ENCODE measurements around the gene OBP2A. TPM values are rescaled to one million over a fixed set of nuclear protein-coding genes. Genes with fewer than 3 reads are reported as not detected.

OBP2A gene
- total RNA-seq, 1 donor from 2014 or later: not detected

DNA sequence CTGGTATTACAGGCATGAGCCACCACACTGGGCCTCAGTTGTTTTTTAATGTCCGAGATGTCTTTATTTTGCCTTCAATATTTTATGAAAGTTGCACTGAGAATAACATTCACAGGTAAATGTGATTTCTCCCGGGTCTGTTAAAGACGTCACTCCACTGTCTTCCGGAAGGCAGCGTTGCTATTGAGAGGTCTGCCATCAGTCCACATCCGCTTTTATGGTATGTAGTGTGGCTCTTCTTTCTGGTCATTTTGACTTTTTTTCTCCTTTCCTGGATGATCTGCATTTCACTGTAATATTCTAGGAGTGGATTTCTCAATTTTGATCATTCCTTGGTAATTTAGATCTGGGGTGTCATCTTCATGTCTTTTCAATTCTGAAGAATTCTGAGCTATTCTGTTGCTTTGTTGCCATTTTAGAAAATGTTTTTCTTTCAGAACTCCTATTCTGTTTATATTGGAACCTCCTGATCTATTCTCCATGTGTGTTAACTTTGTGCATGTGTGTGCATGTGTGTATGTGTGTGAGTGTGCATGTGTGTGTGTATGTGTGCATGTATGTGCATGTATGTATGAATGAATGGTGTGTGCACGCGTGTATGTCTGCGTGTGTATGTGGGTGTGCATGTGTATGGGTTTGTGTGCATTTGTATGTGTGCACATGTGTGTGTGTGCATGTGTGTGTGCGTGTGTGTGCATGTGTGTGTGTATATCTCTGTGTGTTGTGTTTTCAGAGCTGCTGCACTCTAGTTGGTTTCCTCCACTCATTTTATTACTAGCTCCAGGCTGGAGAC lies 26.6 kb upstream of the OBP2A start:
- H3K4me3 ChIP-seq (ENCODE audit: low read depth, low read length): no peak overlapping the region
- DNase-seq (ENCODE audit: low read depth): no peak
- TF ChIP-seq CTCF (conservative IDR thresholded peaks at IDR 0.05; ENCODE audit: low read depth, low read length): no peak

- no peak within 1 kb of the TSS for H3K4me3 ChIP-seq (ENCODE audit: low read depth, low read length)
- DNase-seq (ENCODE audit: low read depth): no peak
- no peak for TF ChIP-seq CTCF (conservative IDR thresholded peaks at IDR 0.05; ENCODE audit: low read depth, low read length)
Observed at GRCh38 chr9:135520916-135521607, 24.9 kb upstream of the OBP2A start, which contains the start of gene LCN1. Gene LCN1 (plus strand): TSS chr9:135521440. CDS start chr9:135521498, 58 bp downstream.

DNA sequence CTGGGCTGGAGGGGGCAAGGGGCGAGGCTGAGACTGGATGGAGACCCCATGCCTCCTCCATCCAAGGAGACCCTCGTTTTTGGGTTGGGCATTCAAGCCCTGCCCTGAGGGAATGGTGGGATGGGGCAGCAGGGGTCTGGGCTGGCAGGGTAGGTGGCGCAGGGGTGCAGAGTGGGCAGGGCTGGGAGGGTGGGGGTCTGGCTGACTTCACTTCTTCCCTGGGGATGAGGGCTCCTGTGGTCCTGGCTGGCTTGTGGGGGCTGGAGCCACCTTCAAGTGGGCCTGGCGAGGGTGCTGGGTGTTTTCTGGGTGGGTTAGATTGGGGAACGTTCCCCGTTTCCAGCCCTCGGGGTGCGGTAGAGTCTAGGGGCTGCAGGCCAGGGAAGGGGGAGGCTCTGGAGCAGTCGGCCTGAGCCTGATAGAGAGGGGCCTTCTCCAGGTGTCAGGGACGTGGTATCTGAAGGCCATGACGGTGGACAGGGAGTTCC lies 24.3 kb upstream of the OBP2A start:
- no peak overlapping the region for H3K4me3 ChIP-seq (ENCODE audit: low read depth, low read length)
- TF ChIP-seq CTCF (conservative IDR thresholded peaks at IDR 0.05; ENCODE audit: low read depth, low read length): no peak
- DNase-seq (ENCODE audit: low read depth): no peak

DNA sequence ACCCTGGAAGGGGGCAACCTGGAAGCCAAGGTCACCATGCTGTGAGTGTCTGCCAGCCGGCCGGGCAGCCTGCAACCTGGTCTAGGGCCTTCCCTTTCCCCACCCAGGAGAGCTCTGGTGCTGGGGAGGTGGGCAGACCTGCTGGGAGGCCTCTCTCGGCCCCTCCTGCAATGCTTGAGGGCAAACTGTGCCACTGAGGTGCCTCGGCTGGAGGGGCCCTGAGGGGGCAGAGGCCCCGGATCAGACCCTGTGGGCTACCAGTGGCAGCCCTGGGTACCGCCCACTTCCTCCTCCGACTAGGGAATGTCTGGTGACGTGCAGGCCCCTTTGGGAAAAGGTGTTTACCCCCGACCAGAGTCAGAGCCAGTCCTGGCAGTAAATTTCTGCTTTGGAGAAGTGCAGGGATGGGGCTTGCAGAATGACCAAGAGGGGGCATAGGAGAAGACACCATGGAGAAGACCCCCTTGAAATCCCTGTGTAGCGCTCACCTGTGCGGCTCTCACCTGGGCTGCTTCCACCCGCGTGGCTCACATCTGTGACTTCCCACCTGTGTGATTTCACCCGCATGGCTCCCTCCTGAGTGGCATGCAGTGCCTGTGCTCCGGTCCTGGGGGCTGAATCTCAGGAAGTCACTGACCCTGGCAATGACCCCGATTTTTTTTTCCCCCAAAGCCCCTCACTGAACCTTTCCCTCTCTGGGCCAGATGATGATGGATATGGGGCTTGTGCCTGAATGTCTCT lies 23.6 kb upstream of the OBP2A start:
- TF ChIP-seq CTCF (conservative IDR thresholded peaks at IDR 0.05; ENCODE audit: low read depth, low read length): no peak
- no peak for DNase-seq (ENCODE audit: low read depth)
- H3K4me3 ChIP-seq (ENCODE audit: low read depth, low read length): no peak overlapping the region

DNA sequence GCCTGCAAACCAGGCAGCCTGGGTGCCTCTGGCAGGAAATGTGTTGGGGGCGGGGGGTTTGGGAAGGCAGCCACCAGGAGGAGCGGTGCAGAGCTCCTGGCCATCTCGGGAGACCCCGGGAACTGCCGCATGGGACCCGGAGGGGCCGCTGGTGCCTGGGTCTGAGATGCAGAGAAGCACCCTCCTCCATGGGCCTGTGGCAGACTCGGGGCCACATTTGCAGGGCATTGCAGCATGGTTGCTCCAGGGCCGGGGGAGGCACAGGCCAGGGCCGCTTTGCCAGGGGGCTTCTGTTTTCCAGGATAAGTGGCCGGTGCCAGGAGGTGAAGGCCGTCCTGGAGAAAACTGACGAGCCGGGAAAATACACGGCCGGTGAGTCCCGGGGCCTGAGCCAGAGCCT lies 23.0 kb upstream of the OBP2A start:
- H3K4me3 ChIP-seq (ENCODE audit: low read depth, low read length): no peak overlapping the region
- no peak for DNase-seq (ENCODE audit: low read depth)
- TF ChIP-seq CTCF (conservative IDR thresholded peaks at IDR 0.05; ENCODE audit: low read depth, low read length): no peak

DNA sequence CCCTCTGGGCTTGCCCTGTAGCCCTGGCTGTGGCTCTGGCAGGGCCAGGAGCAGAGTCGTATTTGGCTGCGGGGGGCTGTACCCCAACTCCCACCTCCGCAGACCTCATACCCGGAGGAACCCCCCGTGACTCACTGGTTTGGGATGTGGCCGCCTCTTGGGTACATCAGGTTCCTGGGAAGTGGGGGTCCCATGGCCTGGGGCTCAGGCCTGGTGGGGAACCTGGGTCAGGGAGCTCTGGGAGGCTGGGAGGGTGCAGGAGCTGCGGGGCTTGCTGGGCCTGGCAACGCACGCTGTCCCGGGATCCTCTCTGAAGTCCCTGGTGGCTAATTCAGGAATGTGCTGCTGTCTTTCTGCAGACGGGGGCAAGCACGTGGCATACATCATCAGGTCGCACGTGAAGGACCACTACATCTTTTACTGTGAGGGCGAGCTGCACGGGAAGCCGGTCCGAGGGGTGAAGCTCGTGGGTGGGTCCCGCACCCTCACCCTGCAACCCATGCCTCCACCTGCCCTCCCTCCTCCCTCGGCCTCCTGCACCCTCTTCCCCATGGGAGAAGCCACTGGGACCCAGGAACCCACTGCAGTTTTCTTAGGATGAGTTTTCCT lies 22.3 kb upstream of the OBP2A start:
- no peak for DNase-seq (ENCODE audit: low read depth)
- H3K4me3 ChIP-seq (ENCODE audit: low read depth, low read length): no peak overlapping the region
- no peak for TF ChIP-seq CTCF (conservative IDR thresholded peaks at IDR 0.05; ENCODE audit: low read depth, low read length)
